ENCODE results near the gene PPP1R15B. TPM values are rescaled to one million over a fixed set of nuclear protein-coding genes. Genes with fewer than 3 reads are reported as not detected.

PPP1R15B gene
- total and polyA plus RNA-seq, 10 of the 15 experiments (the other 5 are each of a cell fraction or from before 2014, with no cell fraction given), result 13.9 to 38.1 (median 26.5) TPM

DNA sequence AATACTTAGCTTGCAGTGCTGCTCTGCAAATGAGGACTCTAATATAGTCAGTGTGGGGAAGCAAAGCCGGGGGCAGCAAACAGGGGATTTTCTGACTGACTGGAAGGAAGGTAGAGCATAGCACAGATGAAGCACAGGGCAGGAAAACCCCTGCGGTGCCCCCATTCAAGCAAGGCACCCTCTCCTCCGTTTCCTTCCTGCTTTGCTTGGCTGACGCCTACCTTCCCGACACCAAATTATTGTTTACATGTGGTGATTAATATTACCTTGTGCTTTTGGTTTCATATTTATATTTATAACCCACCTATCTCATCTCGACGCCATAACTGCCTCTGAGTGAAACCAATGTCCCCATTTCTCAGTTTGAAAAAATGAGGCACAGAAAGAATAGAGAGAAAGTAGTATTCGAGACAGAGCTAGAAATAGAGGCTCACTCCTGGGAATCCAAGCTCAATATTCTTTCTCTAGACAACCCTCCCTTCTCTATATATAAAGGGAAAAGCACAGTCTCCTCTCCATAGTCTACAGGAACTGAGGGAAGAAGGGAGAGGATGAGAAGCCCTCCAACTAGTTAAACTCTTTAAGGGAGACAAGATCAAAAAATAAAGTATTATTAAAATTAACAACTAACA, 41.6 kb upstream of the PPP1R15B start (continued):
- TF ChIP-seq, protein P1, sequence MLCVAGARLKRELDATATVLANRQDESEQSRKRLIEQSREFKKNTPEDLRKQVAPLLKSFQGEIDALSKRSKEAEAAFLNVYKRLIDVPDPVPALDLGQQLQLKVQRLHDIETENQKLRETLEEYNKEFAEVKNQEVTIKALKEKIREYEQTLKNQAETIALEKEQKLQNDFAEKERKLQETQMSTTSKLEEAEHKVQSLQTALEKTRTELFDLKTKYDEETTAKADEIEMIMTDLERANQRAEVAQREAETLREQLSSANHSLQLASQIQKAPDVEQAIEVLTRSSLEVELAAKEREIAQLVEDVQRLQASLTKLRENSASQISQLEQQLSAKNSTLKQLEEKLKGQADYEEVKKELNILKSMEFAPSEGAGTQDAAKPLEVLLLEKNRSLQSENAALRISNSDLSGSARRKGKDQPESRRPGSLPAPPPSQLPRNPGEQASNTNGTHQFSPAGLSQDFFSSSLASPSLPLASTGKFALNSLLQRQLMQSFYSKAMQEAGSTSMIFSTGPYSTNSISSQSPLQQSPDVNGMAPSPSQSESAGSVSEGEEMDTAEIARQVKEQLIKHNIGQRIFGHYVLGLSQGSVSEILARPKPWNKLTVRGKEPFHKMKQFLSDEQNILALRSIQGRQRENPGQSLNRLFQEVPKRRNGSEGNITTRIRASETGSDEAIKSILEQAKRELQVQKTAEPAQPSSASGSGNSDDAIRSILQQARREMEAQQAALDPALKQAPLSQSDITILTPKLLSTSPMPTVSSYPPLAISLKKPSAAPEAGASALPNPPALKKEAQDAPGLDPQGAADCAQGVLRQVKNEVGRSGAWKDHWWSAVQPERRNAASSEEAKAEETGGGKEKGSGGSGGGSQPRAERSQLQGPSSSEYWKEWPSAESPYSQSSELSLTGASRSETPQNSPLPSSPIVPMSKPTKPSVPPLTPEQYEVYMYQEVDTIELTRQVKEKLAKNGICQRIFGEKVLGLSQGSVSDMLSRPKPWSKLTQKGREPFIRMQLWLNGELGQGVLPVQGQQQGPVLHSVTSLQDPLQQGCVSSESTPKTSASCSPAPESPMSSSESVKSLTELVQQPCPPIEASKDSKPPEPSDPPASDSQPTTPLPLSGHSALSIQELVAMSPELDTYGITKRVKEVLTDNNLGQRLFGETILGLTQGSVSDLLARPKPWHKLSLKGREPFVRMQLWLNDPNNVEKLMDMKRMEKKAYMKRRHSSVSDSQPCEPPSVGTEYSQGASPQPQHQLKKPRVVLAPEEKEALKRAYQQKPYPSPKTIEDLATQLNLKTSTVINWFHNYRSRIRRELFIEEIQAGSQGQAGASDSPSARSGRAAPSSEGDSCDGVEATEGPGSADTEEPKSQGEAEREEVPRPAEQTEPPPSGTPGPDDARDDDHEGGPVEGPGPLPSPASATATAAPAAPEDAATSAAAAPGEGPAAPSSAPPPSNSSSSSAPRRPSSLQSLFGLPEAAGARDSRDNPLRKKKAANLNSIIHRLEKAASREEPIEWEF (IDR thresholded peaks at IDR 0.05; ENCODE audit: insufficient replicate concordance, low read depth, low read length), result no peak
- TF ChIP-seq GABPA (IDR thresholded peaks at IDR 0.05; ENCODE audit: low read depth) (peak; percentile 65; the same call in 1 of the 2 replicates), EZH2 (IDR thresholded peaks at IDR 0.05; ENCODE audit: borderline replicate concordance, control insufficient read depth, low read depth, low read length) (no peak), SMARCA5 (IDR thresholded peaks at IDR 0.05) (peak; percentile 95), ATF7 (IDR thresholded peaks at IDR 0.05; ENCODE audit: low read depth) (peak; percentile 86), RELA (IDR thresholded peaks at IDR 0.05; ENCODE audit: borderline replicate concordance, partially characterized antibody) (peak; percentile 89), MEF2A (IDR thresholded peaks at IDR 0.05; ENCODE audit: insufficient read depth, low read depth, low read length) (peak; percentile 78; the same call in 1 of the 2 replicates), MTA3 (IDR thresholded peaks at IDR 0.05; ENCODE audit: borderline replicate concordance, low read length) (peak; percentile 52; the same call in 1 of the 2 replicates)
- TF ChIP-seq, protein P2, sequence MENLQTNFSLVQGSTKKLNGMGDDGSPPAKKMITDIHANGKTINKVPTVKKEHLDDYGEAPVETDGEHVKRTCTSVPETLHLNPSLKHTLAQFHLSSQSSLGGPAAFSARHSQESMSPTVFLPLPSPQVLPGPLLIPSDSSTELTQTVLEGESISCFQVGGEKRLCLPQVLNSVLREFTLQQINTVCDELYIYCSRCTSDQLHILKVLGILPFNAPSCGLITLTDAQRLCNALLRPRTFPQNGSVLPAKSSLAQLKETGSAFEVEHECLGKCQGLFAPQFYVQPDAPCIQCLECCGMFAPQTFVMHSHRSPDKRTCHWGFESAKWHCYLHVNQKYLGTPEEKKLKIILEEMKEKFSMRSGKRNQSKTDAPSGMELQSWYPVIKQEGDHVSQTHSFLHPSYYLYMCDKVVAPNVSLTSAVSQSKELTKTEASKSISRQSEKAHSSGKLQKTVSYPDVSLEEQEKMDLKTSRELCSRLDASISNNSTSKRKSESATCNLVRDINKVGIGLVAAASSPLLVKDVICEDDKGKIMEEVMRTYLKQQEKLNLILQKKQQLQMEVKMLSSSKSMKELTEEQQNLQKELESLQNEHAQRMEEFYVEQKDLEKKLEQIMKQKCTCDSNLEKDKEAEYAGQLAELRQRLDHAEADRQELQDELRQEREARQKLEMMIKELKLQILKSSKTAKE (IDR thresholded peaks at IDR 0.05; ENCODE audit: low read depth, poor library complexity, severe bottlenecking), result peak; percentile 52

Measured in GM12878 (cell line).